COLO829 (cell line): ENCODE measurements around the gene DTHD1.

Source experiments
- DNase-seq: peaks from one replicate; pipeline ENCODE4 v3.0.0; 2012; ENCODE audit warnings: low spot score

Gene DTHD1

DNA sequence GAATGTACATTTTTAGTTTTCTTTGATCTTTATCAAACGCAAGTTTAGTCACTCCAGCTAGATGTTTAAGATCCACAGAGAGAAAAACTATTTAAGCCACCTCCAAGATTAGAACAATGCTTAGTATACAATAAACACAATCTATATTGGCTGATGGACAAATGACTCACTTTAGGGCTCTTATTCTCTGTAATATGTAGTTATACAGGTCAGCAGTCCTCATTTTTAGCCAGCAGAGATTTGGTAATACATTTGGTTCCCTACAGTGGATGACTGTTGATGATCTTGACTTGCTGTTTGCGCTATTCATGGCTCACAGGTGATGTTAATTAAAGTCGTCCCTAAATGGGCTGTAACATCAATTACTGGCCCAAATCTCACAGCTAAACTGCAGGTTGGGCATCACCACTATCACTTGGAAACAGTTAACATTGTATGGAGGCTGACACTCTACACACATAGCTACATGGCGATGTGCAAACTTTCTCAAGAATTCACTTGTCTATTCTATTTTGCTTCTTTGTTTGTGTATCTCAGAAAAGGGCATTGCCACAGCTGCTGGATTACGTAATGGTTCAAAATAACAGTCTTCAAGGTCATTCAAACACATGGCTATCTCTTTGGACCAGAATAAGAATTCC, 11.8 kb upstream of the DTHD1 start:
- no peak for DNase-seq

- DNase-seq: no peak
Measured at GRCh38 chr4:36273276-36273675, 8.1 kb upstream of the DTHD1 start.

DNA sequence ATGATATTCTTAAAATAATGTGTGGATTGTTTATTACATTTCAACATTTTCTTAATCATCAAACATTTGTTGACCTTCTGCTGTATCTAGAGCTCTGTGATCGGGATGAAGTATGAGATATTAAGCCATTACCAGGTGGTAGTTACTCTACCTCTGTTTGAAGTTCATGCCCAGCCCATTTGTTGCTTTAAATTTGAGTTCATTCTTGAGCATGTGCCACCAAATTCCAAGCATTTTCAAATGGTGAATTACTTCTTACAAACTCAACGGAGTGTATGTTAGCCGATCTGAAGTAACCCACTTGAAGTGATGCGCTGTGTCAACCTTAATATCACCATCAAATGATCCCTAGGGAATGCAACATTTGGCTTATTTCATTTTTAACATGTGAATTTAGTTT, 7.3 kb upstream of the DTHD1 start:
- no peak for DNase-seq

DNA sequence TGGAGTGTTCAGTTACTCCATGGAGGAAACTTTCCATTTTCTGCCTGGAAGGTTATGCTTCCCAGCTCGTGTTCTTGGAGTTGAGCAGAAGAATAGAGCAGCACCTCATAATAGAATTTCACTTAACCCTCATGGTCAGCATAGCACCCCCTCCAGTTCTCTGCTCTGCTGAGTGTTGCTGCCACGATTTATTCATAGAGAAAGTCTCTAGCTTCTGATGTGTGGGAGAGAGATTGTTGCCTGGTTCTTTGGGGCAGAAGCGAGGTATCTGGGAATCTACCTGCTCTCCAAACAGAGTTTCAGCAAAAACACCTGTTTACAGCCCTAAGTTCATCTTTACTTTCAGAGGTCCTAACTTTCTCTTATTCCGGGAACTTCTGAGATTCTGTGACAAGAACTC, 3.9 kb upstream of the DTHD1 start:
- no peak for DNase-seq

DNA sequence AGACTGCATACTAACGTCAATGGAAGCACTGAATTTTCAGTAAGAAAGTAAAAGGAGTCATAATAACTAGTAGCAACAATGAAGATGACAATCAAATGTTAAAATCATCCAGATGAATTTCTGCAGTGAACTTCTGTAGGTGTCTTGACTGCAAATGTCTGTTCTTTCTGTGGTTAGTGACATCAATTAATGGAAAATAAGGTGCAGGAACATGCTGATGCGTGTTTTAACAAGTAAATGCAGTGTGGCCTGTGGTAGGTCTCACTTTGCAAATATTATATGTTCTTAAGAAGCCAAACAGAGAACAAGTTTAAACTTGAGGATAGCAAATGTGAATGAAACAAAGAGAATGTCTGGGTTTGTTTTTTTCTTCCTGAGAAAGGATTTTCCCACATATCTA, 2.6 kb upstream of the DTHD1 start:
- DNase-seq: no peak

DNA sequence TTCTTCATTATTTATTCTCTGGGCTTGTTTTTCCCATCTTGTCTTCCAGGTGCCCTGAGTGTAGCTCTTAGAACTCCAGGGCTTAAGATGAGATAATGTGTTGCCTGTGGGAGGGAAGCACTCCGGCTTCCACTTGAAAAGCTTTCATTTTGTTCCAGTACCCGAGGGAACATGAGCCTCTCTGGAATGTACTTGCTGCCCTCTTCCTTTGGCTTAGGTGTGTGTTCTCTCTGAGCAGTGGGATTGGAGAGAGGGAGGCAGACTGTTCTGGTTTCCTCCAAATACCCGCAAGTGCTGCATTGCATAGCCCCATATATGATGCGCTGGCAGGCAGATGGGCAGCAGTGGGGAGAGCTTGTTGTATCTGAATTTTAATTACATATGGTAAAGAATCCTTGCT, 861 bp upstream of the DTHD1 start:
- no peak for DNase-seq

GRCh38 chr4:36282503-36283030, 1.2 kb downstream of the DTHD1 start:
- DNase-seq: no peak

GRCh38 chr4:36283912-36284465, 2.6 kb downstream of the DTHD1 start:
- peak; percentile 53 for DNase-seq

DNA sequence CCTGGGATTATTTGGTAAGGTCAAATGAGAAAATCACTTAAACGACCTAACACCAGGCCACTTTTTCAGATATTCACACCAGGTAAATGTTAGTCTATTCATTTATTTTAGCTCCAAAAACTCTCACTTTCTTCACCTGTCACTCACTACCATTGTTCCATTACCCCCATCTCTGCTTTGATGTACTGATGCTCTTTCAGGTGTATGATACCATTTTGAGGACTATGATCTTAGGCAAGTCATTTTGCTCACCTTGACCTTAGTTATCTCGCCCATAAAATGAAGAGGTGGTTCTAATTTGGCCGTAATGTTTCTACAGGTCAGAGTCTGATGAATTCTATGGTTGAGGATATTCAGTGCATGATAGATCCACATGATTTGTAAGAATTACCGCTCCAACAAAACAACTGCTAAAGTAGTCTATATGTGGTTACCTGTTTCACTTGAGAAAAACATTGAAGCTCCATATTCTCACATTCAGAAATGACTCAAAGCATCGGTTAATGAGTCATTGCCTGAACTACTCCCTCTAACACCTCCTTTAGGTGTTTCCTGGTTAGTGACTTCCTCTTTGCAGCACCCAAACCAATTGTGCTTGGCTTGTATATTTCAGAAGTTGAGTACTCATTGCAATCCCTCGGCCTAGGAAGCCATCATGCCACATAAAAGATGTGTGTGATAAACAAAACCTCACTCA, 4.5 kb downstream of the DTHD1 start:
- no peak for DNase-seq

DNA sequence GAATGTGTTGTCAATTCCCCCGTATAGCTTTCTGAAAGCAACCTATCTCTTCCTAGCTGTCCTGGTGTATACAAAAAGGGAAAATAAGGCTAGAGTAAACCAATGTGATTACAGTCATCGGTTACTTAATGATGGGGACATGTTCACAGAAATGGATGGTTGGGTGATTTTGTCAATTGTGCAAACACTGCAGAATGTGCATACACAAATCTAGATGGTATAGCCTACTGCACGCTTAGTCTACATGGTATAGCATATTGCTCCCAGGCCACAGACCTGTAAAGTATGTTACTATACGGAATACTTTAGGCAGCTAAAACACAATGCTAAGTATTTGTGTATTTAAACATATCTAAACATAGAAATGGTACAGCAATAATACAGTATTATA, 5.1 kb downstream of the DTHD1 start:
- DNase-seq: no peak

- no peak for DNase-seq
Measured at GRCh38 chr4:36288731-36289426, 7.5 kb downstream of the DTHD1 start.

- no peak for DNase-seq
Measured at GRCh38 chr4:36290641-36291040, 9.2 kb downstream of the DTHD1 start.

- DNase-seq: no peak
Measured at GRCh38 chr4:36292556-36293188, 11.3 kb downstream of the DTHD1 start.

- no peak for DNase-seq
Measured at GRCh38 chr4:36301127-36301526, 19.7 kb downstream of the DTHD1 start.

DNA sequence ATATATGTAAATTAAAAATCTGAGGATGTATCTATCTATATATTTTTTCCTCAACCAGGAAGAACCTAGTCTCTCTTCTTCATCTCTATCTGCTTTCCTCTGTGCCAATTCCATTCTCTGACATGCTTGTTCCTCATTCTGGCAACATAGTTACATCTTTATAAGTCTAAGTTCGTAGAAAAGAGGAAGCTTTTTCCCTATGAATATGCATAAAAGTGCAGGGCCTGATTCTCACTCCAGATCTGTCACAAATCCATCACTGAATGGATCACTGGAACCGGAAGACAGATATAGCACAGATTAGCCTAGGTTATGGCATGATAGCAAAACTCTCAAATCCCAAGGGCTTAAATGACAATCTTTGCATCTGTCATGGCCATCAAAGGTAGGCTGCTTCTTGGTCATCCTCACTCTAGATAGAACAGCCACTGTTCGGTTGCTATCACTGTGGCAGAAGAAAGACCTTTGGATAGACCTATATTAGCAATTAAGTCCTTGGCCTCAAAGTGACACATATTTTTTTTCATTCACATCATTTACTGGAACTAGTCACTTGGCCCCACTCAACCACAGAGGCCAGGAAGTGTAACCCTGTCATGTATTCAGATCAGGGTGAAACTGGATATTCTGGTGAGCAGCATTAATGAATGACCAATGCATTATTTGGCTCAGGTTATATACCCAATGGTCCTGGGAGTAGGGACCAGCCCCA, 22.2 kb downstream of the DTHD1 start:
- no peak for DNase-seq

DNA sequence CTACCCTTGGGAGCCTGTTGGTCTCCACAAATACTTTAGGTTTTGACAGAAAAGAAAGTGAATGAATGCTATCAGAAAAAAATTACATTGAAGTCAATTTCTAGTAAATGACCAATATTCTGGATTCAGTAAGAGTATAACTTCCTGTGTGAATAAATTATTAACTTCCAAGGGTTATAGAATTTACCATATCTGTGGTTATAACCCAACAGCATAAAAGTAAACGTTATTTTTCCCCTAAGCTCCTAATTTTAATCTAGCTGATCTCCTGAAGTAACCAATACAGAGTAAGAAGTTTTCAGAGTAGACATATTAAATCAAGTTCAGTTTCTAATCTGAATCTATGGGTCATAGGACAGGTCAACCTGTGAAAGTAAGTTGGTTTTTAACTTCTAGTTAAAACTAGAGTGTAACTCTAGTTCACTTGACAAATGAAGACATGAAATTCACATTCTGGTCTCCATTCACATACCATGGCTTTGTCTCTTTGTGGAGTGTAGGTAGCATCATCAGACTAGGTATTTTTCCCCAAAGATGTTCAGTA, 22.8 kb downstream of the DTHD1 start:
- no peak for DNase-seq

DNA sequence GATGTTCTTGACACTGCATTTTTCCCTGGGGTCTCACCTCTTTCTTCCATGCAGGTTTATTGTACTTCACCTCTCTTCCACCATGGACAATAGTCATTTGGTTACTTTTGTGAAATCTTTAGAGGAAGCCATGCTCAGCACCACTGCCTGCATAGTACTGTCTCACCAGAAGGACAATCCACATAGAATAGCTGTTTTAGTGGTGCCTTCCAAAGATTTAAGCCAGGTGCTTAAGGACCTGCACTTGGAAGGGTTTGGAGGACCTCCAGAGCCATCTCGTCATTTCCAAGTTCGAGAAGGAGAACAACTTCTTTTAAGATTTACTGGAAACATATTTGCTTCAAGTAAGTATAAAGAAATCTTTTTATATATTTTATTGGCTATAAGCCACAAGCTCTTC, 26.7 kb downstream of the DTHD1 start:
- no peak for DNase-seq

DNA sequence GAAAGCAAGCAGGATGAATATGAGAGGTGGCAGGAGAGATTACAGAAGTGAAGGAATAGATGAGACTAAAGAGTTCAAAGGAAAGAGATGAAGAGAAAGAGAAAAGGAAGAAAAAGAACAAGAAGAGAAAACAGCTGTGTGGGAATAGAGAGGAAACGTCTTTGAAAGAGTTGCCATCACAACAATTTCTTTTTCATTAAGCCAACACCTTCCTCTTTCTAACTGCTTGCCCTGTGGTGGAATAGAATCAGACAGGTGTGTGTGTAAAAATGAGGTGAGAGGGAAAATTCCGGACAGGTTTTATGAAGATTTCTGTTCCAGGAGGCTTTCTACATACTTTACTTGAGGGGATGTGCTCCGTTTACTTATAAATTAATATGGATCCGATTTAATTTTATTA, 28.8 kb downstream of the DTHD1 start:
- DNase-seq: no peak

- DNase-seq: no peak
Measured at GRCh38 chr4:36310793-36311192, 29.4 kb downstream of the DTHD1 start.

DNA sequence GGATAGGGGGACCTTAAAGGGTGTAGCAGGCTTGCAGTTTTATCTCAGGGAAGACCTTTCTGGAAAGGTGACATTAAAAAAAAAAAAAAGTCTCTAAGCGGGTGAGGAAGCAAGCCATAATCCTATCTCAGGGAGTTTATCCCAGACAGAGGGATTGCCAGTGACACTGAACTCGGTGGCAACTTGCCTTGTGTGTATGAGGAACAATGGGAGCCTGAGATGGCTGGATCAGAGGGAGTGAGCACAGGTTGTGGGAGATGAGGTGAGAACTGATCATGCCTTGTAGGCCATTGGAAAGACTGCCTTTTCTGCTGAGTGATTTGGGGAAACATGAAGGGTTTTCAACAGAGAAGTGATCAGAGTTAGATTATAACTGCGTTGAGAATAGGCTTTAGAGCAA, 31.1 kb downstream of the DTHD1 start:
- DNase-seq: no peak

DNA sequence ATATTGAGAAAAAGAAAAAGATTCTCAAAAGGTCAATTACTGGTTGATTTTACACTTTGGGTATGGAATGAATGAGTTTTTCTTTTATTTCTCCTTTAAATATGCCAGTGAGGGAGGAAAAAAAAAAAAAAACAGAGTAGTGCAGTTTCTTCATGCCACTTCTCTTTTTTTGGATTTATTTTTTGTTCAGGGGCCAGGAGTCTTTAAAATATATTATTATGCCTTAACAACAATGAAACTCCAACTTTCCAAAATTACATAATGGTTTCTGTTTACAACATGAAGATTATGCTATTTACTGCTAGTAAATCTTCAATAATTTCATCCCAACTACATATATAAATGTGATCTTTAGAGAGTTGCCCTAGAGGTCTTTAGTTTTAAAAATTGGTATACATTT, 31.9 kb downstream of the DTHD1 start:
- DNase-seq: no peak

DNA sequence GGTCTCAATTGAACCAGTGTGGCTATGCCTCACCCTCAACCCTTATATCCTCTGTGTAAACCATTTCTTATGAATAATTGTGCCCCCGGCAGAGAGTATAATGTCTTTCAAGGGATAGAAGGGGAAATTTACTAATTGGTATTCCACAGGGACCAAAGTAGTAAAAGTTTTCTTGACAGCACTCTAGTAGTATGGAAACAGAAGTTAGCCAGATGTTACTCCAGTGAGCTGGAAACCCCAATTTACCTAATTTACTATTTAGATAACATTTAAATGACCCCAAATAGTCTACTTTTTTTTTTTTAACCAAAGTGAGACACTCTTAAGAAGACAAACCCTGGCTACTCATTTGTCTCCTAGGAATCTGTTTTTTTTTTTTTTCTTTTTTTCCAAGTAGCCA, 32.3 kb downstream of the DTHD1 start:
- no peak for DNase-seq
